BJ (cell line): Measurements from ENCODE around the gene ANKRD17. TPM values are rescaled to one million over a fixed set of nuclear protein-coding genes. Genes with fewer than 3 reads are reported as not detected.

Source experiments
- CTCF ChIA-PET: fragments of 350-600 bp; formaldehyde crosslinking; extraction: SDS; loops from one replicate; lab custom pipeline; 2021; ENCODE audit warnings: antibody characterized with exemption, inconsistent platforms; lab: Yijun Ruan, JAX
- POLR2A ChIA-PET: fragments of 300-600 bp; sonication (Branson Sonifier 250); formaldehyde crosslinking; extraction: SDS; loops from one replicate; lab custom pipeline; 2021; ENCODE audit warnings: antibody characterized with exemption; lab: Charles Lee
- DNase-seq: peaks from one replicate; pipeline ENCODE4 v3.0.0-alpha.2; 2011; ENCODE audit warnings: low read depth
- H3K27me3 ChIP-seq: 2 replicates; pipeline ENCODE4 v1.6.0; 2011; ENCODE audit warnings: low read length; ENCODE audit not compliant: control insufficient read depth, insufficient read depth
- H3K36me3 ChIP-seq: 2 replicates; pipeline ENCODE4 v1.5.1; 2011; ENCODE audit warnings: low read length; ENCODE audit not compliant: control insufficient read depth, insufficient read depth
- H3K4me3 ChIP-seq: 2 replicates; pipeline ENCODE4 v1.5.1; 2011; ENCODE audit warnings: low read depth, mild to moderate bottlenecking, control low read depth, low read length
- CTCF ChIP-seq: IDR thresholded peaks from 2 replicates; pipeline ENCODE4 v1.5.1; 2011; ENCODE audit warnings: low read depth, mild to moderate bottlenecking, control low read depth, inconsistent platforms, low read length, moderate library complexity; ENCODE audit not compliant: insufficient read depth
- polyA plus RNA-seq: library from polyadenylated mRNA; depleted of rRNA; stranded (reverse); fragments of >200 nt; gene quantifications from 2 replicates; pipeline ENCODE4 v1.2.3, GENCODE V29; 2011

The ANKRD17 gene
- polyA plus RNA-seq, 1 experiment = 39.6 TPM

GRCh38 chr4:73066928-73067327 lies 191.7 kb downstream of the ANKRD17 start:
- TF ChIP-seq CTCF = no peak
- peaks cover 1% of the 10 kb centered on the region for H3K36me3 ChIP-seq
- CTCF ChIA-PET = no interaction called here
- H3K27me3 ChIP-seq = no peaks in the 10 kb centered on the region
- DNase-seq = no peak
- H3K4me3 ChIP-seq = no peak overlapping the region
- POLR2A ChIA-PET = interaction anchor here (0.6 kb wide), 1 partner anchor 82 kb away, joined by 3 read pairs; no protein-coding TSS in a partner anchor

GRCh38 chr4:73066445-73066844 lies 192.2 kb downstream of the ANKRD17 start:
- no peak for DNase-seq
- Histone ChIP-seq H3K4me3 (no peak overlapping the region), H3K36me3 (peaks cover 1% of the 10 kb centered on the region), H3K27me3 (no peaks in the 10 kb centered on the region)
- CTCF ChIA-PET = interaction anchor here (0.7 kb wide), 1 partner anchor 63 kb away, joined by 3 read pairs; no protein-coding TSS in a partner anchor
- POLR2A ChIA-PET = interaction anchor here (0.6 kb wide), 1 partner anchor 82 kb away, joined by 3 read pairs; no protein-coding TSS in a partner anchor
- TF ChIP-seq CTCF = no peak

- no peak for DNase-seq
- H3K36me3 ChIP-seq = peaks cover 1% of the 10 kb centered on the region
- no peak overlapping the region for H3K4me3 ChIP-seq
- POLR2A ChIA-PET = no interaction called here
- no peaks in the 10 kb centered on the region for H3K27me3 ChIP-seq
- TF ChIP-seq CTCF = no peak
- CTCF ChIA-PET = no interaction called here
Measured at GRCh38 chr4:73064536-73064935, 194.1 kb downstream of the ANKRD17 start.

GRCh38 chr4:73055241-73055897 lies 203.2 kb downstream of the ANKRD17 start:
- TF ChIP-seq CTCF = no peak
- H3K36me3 ChIP-seq = peaks cover 7% of the 10 kb centered on the region
- no peak overlapping the region for H3K4me3 ChIP-seq
- POLR2A ChIA-PET = no interaction called here
- CTCF ChIA-PET = interaction anchor here (0.6 kb wide), 1 partner anchor 280 kb away, joined by 3 read pairs; no protein-coding TSS in a partner anchor
- no peak for DNase-seq
- no peaks in the 10 kb centered on the region for H3K27me3 ChIP-seq

- no peak for TF ChIP-seq CTCF
- peaks cover 4% of the 10 kb centered on the region for H3K36me3 ChIP-seq
- POLR2A ChIA-PET = no interaction called here
- no peak for DNase-seq
- H3K27me3 ChIP-seq = no peaks in the 10 kb centered on the region
- CTCF ChIA-PET = no interaction called here
- no peak overlapping the region for H3K4me3 ChIP-seq
Measured at GRCh38 chr4:73053974-73054480, 204.6 kb downstream of the ANKRD17 start.
